Ovary (tissue), 9 donors: ENCODE measurements around the gene GABRG3. TPM values are rescaled to one million over a fixed set of nuclear protein-coding genes. Genes with fewer than 3 reads are reported as not detected.

Experiments used
- DNase-seq, 5 donors: peaks; one replicate each; pipeline ENCODE4 v3.0.0-alpha.2; 2019 to 2020
- H3K27ac ChIP-seq, 2 donors: fragments of 200-600 bp; one replicate each; pipeline versions ENCODE4 v1.5.1 to v1.8.0; 2019 to 2022
- H3K27me3 ChIP-seq: fragments of 200-600 bp; one replicate; pipeline ENCODE4 v1.8.0; 2022
- H3K36me3 ChIP-seq: fragments of 200-600 bp; sonication (generic); one replicate; pipeline ENCODE4 v1.5.1; 2019
- H3K4me1 ChIP-seq: one replicate; pipeline ENCODE4 v1.8.1; 2013; ENCODE audit warnings: mild to moderate bottlenecking, moderate library complexity; ENCODE audit not compliant: insufficient read depth
- H3K4me3 ChIP-seq: fragments of 200-600 bp; sonication (generic); one replicate; pipeline ENCODE4 v1.5.1; 2017
- H3K9me3 ChIP-seq, 2 donors: fragments of 200-600 bp in 1 of 2; sonication (generic) in 1 of 2; one replicate each; pipeline versions ENCODE4 v1.5.1 to v1.8.1; 2013 to 2019; ENCODE audit warnings: mild to moderate bottlenecking in 1 of 2, moderate library complexity in 1 of 2
- EP300 ChIP-seq: sonication (generic); formaldehyde crosslinking; IDR thresholded peaks from one replicate; pipeline ENCODE4 v1.6.1; 2017; ENCODE audit warnings: antibody characterized with exemption
- POLR2A ChIP-seq: fragments of 450-650 bp; IDR thresholded peaks from one replicate; pipeline ENCODE4 v1.6.1; 2017; ENCODE audit warnings: antibody characterized with exemption, mild to moderate bottlenecking, moderate library complexity
- WGBS, 3 donors: extraction: QIAGEN DNeasy Blood & Tissue Kit in 1 of 3; methylation state at CpG; one replicate each; pipeline versions ENCODE4 v1.1.5 to v1.1.7; 2013 to 2017; 5-methylcytosine and 5-hydroxymethylcytosine counted together
- intact Hi-C, 4 donors: fragments of 100-400 bp; cut with DNase I; formaldehyde crosslinking; loops; one replicate each; pipeline versions ENCODE4 v1.11.0 to v1.15.1; 2022 to 2023
- polyA plus RNA-seq, 2 donors: library from polyadenylated mRNA; stranded (reverse); fragments of 200-250 nt in 1 of 2; fragments of 350-450 nt in 1 of 2; fragmentation: Illumina TruSeq in 1 of 2; extraction: RNeasy Lipid Tissue Mini Kit (QIAGEN cat#74804) in 1 of 2; gene quantifications; one replicate each; pipeline ENCODE4 v1.2.3, GENCODE V29; 2013 to 2014
- total RNA-seq, 7 donors: library from RNA; depleted of rRNA in 2 of 7; stranded (reverse); fragments of >200 nt in 2 of 7; fragmentation: NEBNext Ultra II Directional in 3 of 7; extraction: Animal tissue kit (Norgen Biotek cat#: 25700) in 3 of 7; gene quantifications; one replicate each; pipeline versions ENCODE4 v1.1.0 to v1.2.4, GENCODE V29; 2016 to 2023
- TF ChIP-seq, protein P1 (sequence below), 3 donors: fragments of 450-650 bp in 2 of 3; fragments of 200-600 bp in 1 of 3; IDR thresholded peaks; one replicate each; pipeline versions ENCODE4 v1.5.1 to v1.8.0; 2016 to 2022; ENCODE audit warnings: antibody characterized with exemption in 3 of 3, mild to moderate bottlenecking in 1 of 3
- donor health status: DM: no; HTN: no; CAD: no; lungs with moderate emphysema.
- donor health status: DM: no; HTN: no; CAD: no.
- donor health status: Bipolar disorder and iron deficiency.
- donor health status: DM: yes; HTN: yes; CAD: no.
- donor health status: DM: no; HTN: no; CAD: no.
- donor health status: DM: yes; HTN: yes; CAD: no.

Gene GABRG3
- total and polyA plus RNA-seq, 9 donors = 0.01 to 0.18 (median 0.13) TPM; not detected in 6

DNA sequence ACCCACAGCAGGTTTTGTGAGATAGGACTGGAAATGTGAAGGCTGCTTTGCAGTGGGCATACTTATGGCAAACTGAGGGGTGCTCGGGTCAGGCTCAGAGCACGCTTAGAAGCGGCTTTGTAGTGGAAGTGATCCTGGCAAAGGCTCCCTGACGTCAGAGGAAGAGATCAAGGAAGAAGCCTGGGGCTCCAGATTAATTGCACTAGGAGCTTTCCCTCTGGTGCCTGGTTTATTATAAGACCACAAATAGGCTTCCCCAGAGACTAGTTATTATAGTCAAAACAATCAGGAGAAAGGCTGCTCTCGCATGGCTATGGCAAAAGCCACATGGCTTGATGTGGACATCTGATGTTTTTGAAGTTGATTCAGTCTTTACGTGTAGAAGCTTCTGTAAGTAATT lies 515.1 kb downstream of the GABRG3 start:
- H3K9me3 ChIP-seq = peaks cover 0 to 2% of the 10 kb centered on the region in 2 donors
- H3K27ac ChIP-seq = no peak overlapping the region
- no peak for DNase-seq
- WGBS, 3 donors = 59 to 67% (median 66%) methylated on average over 6 of the region's 6 CpGs
- H3K4me1 ChIP-seq = no peaks in the 10 kb centered on the region
- intact Hi-C loops = no loop called here
- no peaks in the 10 kb centered on the region for H3K36me3 ChIP-seq
- TF ChIP-seq, protein P1, sequence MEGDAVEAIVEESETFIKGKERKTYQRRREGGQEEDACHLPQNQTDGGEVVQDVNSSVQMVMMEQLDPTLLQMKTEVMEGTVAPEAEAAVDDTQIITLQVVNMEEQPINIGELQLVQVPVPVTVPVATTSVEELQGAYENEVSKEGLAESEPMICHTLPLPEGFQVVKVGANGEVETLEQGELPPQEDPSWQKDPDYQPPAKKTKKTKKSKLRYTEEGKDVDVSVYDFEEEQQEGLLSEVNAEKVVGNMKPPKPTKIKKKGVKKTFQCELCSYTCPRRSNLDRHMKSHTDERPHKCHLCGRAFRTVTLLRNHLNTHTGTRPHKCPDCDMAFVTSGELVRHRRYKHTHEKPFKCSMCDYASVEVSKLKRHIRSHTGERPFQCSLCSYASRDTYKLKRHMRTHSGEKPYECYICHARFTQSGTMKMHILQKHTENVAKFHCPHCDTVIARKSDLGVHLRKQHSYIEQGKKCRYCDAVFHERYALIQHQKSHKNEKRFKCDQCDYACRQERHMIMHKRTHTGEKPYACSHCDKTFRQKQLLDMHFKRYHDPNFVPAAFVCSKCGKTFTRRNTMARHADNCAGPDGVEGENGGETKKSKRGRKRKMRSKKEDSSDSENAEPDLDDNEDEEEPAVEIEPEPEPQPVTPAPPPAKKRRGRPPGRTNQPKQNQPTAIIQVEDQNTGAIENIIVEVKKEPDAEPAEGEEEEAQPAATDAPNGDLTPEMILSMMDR (IDR thresholded peaks at IDR 0.05) = no peak
- TF ChIP-seq EP300 = no peak
- no peak for TF ChIP-seq POLR2A
- no peaks in the 10 kb centered on the region for H3K27me3 ChIP-seq
- no peak overlapping the region for H3K4me3 ChIP-seq

DNA sequence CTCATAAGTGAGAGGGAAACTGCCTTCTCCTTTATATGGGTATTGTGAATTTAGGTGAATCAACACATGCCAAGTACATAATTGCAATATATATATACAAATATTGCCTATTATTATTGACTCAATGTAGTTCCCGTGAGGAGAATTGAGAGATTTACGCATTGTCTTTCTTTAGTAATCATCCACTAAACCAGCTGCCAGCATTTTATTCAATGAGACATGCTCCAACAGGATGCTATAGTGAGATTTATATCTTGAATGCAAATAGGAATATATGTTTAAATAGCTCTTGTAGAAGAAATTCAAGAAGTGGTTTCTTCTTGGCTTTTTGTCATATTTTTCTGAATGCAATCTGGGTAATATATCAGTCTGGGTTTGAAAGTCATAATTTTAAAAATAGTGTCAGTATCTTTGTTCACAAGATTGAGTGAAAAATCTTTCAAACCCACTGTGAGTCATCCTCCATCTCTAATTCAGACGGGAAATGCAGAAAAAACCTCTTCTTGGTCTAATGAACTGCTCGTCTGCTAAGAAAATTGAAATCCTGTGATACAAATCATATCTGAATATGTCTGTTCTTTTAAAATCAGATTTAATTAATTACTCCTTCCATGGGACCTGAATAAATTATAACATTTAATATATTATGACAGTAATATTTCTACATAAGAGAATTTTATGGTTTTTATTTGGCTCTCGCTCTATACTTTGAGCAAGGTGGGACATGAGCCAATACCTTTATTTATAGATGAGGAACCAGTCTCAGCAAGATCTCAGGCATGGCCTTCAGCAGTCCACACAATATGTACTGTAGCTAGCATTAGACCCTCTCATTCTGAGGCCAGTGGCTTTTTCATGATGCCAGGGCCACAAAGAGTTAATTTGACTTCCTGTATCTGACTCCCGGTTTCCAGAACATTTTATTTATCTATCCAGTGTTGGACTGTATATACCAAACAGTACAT lies 516.0 kb downstream of the GABRG3 start:
- H3K9me3 ChIP-seq = peaks cover 0 to 2% of the 10 kb centered on the region in 2 donors
- H3K4me1 ChIP-seq = no peaks in the 10 kb centered on the region
- TF ChIP-seq, protein P1 (IDR thresholded peaks at IDR 0.05) = no peak
- TF ChIP-seq POLR2A (no peak), EP300 (no peak)
- no peak overlapping the region for H3K4me3 ChIP-seq
- no peak for DNase-seq
- intact Hi-C loops = no loop called here
- no peaks in the 10 kb centered on the region for H3K27me3 ChIP-seq
- 37 to 43% (median 38%) methylated on average over 6 of the region's 6 CpGs for WGBS, 3 donors
- H3K36me3 ChIP-seq = no peaks in the 10 kb centered on the region
- no peak overlapping the region for H3K27ac ChIP-seq

DNA sequence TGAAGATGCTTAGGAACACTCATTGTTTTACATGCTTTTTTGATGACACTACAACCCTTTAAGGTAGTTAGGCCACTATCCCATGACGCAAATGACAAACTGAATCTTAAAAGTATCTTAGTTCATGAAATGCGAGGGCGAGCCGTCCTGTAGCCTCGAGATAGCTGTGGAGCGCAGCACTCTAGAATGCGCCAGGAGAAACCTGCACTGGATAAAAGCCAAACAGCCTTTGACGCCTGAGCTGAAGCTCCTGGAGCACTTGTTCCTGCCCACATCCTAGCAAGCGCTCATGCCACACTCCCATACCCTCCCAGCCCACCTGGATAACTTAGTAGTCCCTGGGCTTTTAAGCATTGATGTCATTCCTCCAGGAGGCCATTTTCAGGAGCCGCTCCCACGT lies 516.9 kb downstream of the GABRG3 start:
- no peaks in the 10 kb centered on the region for H3K4me1 ChIP-seq
- H3K27me3 ChIP-seq = no peaks in the 10 kb centered on the region
- intact Hi-C loops = no loop called here
- no peak overlapping the region for H3K27ac ChIP-seq
- TF ChIP-seq EP300 (no peak), POLR2A (no peak)
- TF ChIP-seq, protein P1 (IDR thresholded peaks at IDR 0.05) = no peak
- H3K4me3 ChIP-seq = no peak overlapping the region
- H3K36me3 ChIP-seq = no peaks in the 10 kb centered on the region
- peaks cover 0 to 2% of the 10 kb centered on the region in 2 donors for H3K9me3 ChIP-seq
- 45 to 50% (median 47%) methylated on average over 11 of the region's 11 CpGs for WGBS, 3 donors
- no peak for DNase-seq

DNA sequence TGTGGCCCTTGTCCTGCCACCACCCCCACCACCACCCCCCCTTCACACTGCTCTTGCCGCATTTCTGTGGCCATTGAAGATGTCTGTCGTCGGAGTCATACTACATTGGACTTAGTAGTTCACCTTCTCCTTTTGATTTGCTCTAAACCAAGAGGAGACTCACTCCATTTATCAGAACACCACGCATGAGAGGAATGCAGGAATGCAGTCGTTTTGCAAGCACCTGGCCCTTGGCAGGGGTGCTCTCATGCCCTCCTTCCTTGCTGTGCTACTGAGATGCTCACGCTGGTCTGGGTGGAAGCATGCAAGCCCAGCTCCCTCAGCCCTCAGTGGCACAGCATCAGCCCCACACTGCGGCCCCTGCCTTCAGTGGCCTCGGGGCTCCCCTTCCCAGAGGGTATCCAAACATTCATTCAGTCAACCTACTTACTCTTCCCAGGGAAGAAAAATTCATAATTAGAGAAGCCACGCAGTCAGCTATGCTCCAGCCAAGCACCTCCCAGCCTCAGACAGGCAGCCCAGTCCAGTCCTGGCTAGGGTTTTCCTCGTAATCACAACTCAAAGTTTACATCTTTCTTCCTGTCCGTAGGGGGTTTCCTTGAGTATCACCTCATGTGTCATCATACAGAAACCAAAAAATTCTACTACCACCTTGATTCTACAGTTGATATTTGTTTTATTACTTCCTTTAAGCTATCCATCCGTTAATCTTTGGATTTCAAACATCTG lies 520.0 kb downstream of the GABRG3 start:
- Histone ChIP-seq H3K9me3 (peaks cover 0 to 2% of the 10 kb centered on the region in 2 donors), H3K36me3 (no peaks in the 10 kb centered on the region), H3K4me1 (no peaks in the 10 kb centered on the region), H3K27ac (no peak overlapping the region), H3K4me3 (no peak overlapping the region), H3K27me3 (no peaks in the 10 kb centered on the region)
- DNase-seq = no peak
- WGBS, 3 donors = 43 to 51% (median 46%) methylated on average over 12 of the region's 12 CpGs
- TF ChIP-seq, protein P1 (IDR thresholded peaks at IDR 0.05) = no peak
- intact Hi-C loops = loop anchor here in 1 of 4 donors (1.0 kb wide), 1 partner anchor 43 kb away; no protein-coding TSS in a partner anchor
